Activated CD4-positive, CD25-positive, alpha-beta regulatory T cell treated with anti-CD3 and anti-CD28 coated beads, Interleukin-2, amount 50 U/mL, for 72 hours (primary cell): ENCODE measurements around the gene ZBTB7C.

Source experiments
- DNase-seq: peaks from one replicate; pipeline ENCODE4 v3.0.0; 2021

The ZBTB7C gene

DNA sequence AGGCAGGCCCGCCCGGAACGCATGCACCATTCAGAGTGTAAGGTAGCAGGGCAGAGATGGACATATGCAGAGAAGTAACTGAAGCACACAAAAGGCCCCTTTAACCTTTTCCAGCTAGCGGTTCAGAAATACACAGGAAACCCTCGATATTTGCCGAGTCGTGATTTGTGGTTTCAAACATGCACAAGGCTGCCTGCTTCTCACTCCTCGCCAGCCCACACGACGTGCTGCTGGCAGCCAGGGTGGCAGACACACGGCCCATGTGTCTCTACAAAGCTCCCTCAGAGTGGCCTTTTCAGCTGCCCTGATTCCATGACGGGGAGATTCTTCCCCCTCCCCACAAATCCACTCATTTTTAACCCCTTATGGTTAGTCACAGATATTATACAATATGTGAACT, 23.6 kb downstream of the ZBTB7C start:
- DNase-seq, result no peak

DNA sequence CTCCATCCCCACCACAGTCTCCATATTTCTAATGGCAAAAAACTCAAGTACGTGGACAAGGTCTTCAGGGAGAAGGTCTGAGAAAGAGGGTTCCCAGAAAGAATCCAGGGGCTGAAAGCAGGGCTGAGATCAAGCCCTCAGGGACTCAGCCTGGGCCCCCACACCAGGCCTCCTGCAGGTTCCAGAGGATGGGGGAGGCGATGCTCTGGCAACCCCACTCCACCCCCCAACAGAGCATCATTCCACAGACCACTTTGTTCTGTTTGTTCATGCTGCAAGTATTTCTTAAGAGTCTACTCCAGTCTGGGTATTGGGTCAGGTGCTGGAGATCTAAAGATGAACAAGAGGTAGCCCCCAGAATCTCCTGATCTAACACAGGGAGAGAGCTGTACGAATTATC, 32.2 kb downstream of the ZBTB7C start:
- no peak for DNase-seq

DNA sequence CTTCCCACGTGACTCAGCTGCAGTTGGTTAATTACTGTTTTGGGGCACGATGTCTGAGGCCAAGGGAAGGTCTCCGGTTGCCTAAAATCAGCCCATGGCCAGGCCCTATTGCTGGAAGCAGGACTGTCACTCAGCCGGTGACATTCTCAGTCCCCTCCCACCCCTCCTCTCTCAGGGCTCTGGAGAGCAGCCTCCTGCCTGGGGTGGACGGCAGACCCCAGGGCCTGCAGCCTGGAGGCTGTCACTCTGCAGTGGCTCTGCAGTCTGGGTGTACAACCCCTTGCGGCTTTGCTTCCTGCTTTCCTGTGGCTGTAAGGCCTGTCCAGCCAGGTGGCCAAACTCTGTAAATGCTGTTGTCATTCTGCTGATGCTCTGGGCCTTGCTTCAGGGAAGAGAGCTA, 32.8 kb downstream of the ZBTB7C start:
- no peak for DNase-seq

DNA sequence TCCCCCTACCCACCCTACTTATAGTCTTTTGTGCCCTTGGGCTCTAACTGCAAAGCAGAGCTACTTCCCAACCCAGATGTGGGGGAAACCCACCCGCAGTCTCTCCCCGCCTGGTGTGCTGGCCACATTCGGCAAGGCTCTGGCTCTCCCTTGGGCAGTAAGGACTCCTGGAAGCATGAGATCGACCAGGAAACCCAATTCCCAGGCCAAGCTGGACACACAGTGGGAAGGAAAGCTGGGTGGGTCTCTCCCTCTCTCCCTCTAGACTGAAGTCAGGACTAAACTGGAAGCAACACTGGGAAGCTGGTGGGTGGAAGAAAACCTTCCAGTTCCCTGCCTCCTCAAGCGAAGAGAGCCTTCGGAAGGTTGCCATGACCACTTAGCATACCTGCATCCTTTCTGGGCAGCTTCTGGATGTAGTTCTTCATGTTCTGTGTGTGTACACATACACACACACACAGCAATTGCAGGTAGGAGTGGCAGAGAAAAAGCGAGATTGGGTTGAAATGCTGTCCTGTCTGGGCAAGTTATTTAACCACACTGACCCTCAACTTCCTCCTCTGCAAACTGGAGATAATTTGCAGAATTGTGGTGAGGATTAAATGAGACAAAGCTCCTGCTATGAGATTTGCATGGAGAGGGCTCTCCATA, 33.9 kb downstream of the ZBTB7C start:
- DNase-seq, result no peak

DNA sequence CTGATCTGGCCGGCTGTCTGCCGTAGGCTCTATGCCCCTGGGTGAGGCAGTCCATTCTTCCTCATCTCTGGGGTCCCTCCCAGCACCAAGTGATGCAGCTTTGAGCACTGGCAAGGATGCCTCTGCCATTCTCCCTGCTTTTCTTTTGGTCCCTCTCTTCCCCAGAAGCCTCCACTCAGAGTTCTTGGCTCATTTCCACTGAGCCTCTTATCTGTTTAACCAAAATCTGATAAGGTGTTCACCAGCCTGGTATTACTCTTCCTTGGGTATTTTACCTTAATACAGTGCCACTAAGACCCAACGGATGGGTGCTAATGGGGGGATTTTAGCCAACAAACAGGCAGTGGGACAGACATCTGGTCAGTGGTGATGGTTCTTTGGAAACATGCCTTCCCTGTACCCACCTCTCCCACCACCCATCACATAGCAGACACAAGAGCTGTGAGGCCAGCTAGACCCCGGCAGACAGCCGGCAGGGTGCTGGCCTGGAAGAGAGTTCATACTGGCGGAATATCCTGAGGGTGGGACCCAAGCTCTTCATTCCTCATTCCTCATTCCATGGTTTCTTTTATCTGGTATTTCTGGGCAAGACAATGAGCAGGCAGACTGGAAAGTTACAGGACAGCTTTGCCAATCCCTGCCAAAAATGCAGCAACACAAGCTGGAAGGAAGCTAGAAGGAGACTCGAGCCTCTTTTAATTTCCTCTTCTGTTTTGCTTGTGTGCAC, 34.6 kb downstream of the ZBTB7C start:
- no peak for DNase-seq

- no peak for DNase-seq
Observed at GRCh38 chr18:48371854-48372602, 37.2 kb downstream of the ZBTB7C start.

DNA sequence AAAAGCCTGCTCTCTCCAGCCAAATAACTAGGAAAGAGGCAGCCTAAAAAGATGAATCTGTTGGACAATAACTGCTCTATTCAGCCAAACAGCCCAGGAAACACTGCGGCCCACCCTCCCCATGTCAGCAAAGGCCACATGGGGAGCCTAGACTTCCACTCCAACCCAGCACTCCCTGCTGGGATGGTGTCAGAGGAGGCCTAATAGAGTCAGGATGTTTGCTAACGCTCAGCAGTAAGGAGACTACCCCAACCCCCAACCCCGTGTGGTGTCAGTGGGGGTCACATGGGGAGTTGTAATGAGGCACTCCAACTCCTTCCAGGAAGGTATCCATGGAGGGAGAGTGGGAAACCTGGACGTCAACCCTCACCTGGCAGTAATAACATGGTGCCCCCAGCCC, 41.6 kb downstream of the ZBTB7C start:
- no peak for DNase-seq

- no peak for DNase-seq
Observed at GRCh38 chr18:48365965-48366364, 43.2 kb downstream of the ZBTB7C start.

DNA sequence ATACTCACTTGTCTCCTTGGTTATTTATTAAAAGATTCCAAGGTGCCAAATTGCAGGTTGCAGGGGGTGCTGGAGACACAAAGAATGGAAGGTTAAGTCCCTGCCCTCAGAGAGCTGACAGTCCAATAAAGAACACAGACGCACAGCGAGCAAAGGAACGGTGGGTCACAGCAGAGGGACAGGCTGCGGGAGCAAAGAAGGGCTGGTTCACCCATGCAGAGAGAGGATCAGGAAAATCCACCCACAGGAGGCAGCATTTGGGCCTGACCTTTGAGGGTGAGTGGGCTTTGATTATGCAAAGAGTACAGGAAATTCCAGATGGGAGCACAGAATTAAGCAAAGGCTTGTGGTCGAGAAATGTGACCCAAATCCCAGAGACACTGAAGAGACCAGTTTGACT, 45.0 kb downstream of the ZBTB7C start:
- no peak for DNase-seq

GRCh38 chr18:48363175-48363574, 46.0 kb downstream of the ZBTB7C start:
- DNase-seq, result no peak

DNA sequence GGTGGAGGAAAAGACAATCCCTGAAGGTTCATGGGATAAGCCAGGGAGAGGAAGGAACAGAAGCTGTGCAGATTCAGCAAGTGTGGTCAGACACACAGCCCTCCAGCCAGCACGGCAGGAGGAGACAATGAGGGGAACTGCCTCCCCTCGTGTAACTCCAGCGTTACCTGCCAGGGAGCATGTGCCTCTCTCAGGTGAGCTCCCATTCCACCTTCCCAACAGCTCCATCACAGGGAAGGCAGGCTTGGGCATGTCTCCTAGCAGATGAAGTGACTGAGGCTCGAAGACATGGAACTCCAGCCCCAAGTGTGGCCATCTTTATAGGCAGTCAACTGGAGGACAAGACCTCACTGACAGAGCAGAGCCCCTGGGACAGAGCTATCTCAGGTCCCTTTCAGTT, 47.4 kb downstream of the ZBTB7C start:
- DNase-seq, result no peak

DNA sequence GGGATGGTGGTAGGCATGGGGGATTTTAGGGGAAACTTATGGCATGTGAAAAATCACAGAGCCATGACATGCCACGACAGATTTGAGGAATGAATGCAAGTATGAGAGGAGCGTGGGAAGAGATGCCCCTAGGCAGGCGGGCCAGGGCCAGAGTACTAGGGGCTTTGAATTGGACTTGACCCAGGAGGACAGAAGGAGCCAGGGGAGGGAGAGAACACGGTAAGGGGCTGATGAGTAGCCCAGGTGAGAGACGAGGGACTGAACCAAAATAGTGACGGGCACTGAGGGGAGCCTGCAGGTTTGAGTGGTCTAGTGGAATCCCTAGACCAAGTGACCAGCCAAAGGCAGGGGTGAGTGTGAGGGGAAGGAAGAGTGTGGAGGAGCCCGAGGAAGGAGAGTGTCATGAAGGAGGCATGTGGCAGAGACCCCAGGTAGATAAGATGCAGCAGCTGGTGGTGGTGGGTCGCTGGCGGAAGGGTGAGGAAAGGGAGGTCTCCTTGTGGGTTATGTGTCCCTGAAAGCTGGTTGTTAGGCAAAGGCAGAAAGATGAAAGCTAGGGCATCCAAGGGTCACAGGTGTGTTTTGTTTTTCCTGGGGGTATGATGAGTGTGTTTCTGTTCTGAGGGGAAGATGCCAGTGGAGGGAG, 48.7 kb downstream of the ZBTB7C start:
- no peak for DNase-seq

GRCh38 chr18:48359626-48360025, 49.6 kb downstream of the ZBTB7C start:
- DNase-seq, result no peak

- no peak for DNase-seq
Observed at GRCh38 chr18:48358868-48359267, 50.3 kb downstream of the ZBTB7C start.

DNA sequence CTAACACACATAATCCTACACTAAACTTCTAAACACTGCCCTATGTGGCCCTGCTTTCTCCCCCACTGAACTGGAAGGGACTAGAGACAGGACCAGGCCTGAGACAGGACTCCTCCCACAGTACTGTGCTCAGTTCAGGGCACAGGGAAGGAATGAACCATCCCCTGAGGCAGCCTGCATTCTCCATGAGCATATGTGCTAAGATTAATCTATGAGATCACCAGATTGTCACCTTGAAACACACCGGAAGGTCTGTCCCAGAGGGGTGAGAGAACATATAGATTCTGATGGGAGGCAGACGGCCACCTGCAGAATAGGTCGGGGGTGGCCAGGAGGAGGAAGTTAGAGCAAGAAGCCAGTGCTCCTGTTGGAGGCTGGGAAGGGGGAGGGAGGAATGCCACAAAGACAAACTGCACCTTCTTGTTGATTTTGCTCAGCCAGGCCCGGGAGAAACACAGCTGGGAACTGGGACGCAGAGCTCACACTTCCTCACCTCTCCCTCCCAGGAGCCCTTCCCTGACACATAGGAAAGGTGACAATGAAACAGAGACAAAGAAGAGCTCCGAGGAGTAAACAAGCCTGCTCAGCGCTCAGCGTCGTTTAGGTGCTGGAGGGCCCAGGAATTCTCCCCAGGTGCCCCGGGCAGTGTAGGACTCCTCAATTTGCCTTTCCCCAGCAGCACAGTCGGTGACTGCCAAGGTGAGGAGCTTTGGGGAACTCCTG, 52.1 kb downstream of the ZBTB7C start:
- DNase-seq, result no peak

- DNase-seq, result no peak
Observed at GRCh38 chr18:48356151-48356745, 52.9 kb downstream of the ZBTB7C start.

- no peak for DNase-seq
Observed at GRCh38 chr18:48355276-48356115, 53.7 kb downstream of the ZBTB7C start.

DNA sequence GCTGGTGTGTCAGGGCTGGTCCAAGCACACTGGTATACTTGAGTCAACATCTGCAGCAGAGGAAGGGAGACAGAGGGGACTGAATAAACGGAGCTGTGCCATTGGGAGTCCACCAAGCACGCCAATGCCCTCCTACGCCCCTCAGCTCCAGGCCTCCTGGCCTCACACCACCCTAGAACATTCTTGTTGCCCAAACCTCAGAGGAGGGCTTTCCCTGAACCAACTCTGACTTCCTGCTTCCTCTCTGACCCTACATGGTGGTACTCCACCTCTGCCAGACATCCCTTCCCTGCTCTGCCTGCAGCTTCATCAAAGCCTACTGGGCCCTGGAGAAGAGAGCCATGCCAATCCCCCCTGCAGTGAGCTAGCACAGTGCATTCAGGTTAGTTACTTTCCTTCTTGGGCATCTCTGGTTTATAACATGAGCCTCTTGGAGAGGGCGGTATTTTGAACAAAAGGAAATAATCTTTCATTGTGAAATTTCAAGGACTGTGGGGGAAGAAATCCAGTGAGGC, 54.4 kb downstream of the ZBTB7C start:
- DNase-seq, result no peak

DNA sequence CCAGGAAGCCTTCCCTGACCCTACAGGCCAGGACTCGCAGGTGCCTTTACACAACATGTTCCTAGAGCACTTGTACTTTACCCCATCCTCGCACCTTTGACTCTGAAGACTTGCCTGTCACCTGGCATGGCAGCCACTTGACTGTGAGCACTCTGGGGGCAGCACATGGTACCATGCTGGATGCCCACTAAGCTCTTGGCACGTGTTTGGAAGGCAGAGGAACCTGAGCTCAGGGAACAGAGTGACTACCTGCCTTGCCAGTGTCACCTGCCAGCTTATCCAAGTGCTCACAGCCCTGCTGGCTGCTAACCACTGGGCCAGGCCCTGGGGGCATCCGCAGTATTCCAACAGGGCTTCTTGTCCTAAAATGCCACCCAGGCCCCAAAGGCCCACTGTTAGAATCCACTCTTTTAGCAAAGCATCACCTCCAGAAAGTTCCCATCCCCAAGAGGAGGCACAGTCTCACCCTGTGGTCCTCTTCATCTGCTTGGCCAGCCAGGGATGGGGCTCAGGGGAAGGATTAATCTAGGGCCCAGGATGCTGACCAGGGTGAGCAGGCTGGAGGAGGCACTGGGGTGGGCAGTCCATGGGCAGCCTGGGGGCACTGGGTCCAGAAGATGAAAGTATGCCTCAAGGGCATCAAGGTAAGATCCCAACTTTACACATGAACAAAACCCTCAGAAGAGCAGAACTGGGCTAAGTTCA, 57.0 kb downstream of the ZBTB7C start:
- DNase-seq, result no peak

DNA sequence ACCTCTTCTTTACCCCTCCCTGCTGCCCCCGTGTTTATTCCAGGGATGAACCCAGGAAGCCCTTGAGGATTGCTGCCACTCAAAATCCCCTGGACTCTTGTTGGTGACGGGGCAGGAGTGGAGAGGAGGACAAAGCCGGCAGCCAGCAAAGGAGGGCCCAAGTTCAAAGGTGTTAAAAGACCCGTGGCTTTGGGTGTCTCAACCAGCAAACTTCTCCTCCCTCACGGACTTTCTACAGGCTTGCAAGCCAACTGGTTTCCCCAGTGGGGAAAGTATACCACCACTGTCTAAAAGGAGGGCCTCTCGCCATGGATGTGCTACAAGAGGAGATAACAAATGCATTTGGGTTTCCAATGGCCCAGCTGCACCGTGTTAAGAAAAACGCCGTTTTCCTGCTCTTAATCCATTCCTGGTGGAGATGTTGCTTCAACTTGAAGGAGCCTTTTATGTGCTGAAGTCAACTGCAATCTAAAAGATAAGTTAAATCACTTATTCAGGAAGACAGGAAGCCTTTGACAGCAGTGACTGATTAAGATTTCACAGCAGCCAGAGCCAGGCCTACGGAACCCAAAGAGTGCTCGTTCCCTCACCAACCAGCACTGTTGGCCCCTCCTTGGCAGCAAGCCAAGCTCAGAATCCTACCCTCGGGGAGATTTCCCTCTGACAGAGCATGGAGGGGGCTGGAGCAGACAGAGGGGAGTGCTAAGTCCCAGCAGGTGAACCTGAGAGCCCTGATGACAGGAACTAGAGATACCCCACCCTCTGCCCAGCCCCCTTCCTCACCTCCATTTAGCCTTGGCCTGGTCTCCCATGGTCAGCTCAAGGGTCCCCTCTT, 57.8 kb downstream of the ZBTB7C start:
- no peak for DNase-seq
